Raji (cell line): Measurements from ENCODE around the gene CRNKL1.
A peak's percentile ranks its signal among the peaks of the same experiment; 100 is the strongest.

Source experiments
- POLR2A ChIP-seq: IDR thresholded peaks from 2 replicates; pipeline ENCODE4 v1.6.1; 2011; ENCODE audit warnings: low read depth, low read length, control low read depth; ENCODE audit not compliant: insufficient read depth

CRNKL1 gene

GRCh38 chr20:20052074-20052970 lies at the start of gene CRNKL1, which contains the start of gene CFAP61:
Gene CRNKL1 (minus strand): TSS chr20:20052466. CDS start chr20:20052342, 124 bp downstream.
Gene CFAP61 (plus strand): TSS chr20:20052532. CDS start chr20:20056654, 4,122 bp downstream.
- TF ChIP-seq POLR2A, result peak; percentile 71

- no peak for TF ChIP-seq POLR2A
Observed at GRCh38 chr20:20100881-20101280, 48.6 kb upstream of the CRNKL1 start.

DNA sequence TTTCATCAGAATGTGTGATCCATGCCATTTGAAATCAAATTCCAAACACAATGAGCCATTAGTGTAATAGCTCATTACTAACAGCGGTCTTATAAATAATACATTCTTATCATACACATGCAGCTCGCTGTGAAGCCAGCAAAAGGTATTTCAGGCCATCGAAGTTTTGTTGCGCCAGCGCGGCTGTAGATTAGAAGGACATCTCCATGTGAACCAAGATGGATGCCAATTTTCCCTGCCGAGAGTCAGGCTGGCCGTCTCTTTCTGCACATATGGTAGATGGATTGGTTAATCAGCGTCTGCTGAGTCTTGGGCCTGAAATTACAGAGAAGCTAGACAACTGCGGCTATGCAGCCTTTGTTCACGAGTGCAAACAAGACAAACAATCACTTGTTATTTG lies 44.2 kb upstream of the CRNKL1 start:
- no peak for TF ChIP-seq POLR2A

DNA sequence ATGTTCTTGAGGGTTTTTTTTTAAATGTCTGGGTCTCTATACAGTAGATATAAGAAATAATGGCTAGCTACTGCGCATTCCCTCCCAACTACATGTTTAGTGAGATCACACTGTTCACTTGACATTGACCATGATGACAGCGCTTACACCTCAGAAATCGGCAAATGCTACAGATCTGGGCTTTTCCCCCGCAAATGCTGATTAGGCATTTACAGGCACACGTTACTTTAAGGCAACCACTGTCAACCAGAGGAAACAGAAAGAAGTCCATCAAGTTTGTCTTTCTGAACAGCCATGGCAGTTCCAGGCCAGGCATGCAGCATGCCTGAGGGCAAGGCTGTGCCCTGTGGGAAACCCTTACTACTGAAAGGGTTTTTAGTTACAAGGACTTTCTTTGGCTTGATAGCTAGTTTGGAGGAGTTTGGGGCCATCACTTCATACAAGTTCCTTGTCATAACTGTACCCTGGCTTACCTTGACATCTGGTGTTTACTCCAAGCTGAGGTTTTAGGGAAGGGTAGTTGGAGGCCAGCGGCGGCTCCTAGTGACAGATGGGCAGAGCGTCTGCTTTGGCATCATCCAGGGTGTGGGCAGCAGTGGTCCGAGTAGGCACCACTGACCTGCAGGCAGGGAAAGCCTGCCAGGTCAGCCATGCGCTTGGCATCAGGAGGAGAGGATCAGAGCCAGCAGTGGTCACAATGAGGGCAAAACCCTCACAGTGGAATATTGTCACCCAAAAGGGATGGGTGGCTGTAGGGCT lies 43.0 kb upstream of the CRNKL1 start:
- no peak for TF ChIP-seq POLR2A

DNA sequence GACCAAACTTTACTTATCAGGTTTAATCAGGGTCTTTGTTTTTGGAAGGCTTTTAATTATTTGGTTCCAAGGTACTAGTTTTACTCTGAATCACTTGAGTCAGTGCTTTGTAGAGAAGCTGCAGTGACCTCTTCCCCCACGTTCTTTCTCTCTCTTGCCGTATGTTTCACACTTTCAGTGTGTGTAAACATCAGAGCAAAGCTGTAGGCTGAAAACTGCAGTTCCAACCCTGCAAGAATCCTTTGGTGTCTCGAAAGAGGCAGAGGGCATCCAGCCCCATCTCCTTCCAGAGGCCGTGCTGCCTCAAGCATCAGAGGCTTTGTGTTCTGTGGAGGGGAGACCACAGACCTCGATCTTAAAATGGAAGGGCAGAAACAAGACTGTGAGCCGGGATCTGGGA lies 42.1 kb upstream of the CRNKL1 start:
- TF ChIP-seq POLR2A, result no peak

DNA sequence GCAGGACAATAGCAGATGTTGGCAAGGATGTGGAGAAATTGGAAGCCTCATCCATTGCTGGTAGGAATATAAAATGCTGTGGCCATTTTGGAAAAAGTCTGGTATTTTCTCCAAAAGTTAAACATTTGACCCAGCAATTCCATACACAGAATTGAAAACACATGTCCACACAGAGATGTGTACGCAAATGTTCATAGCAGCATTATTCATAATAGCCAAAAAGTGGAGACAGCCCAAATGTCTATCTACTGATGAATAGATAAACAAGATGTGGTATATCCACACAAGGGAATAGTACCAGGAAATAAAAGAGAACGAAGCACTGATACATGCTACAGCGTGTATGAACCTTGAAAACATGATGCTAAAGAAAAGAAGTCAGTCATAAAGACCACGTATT lies 40.6 kb upstream of the CRNKL1 start:
- TF ChIP-seq POLR2A, result no peak

GRCh38 chr20:20089939-20090338 lies 37.7 kb upstream of the CRNKL1 start:
- no peak for TF ChIP-seq POLR2A

DNA sequence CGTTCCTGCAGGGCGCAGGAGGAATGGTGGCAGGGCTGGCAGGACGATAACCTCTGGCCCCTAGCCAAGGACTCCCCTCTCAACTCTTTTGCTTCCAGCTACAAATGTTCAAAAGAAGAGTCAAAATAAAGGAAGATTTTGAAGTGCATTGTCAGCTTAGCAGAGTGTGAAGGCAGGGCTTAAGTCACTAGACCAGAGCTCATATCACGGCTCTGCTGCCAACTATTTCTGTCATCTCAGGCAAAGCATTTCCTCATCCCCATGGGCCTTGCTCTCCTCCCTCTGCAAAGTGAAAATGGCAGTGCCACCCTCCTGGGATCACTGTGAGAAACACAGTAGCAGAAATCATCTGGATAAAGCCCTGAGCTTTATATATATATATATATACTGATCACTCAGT lies 36.8 kb upstream of the CRNKL1 start:
- TF ChIP-seq POLR2A, result no peak

- no peak for TF ChIP-seq POLR2A
Observed at GRCh38 chr20:20085812-20086211, 33.5 kb upstream of the CRNKL1 start.

DNA sequence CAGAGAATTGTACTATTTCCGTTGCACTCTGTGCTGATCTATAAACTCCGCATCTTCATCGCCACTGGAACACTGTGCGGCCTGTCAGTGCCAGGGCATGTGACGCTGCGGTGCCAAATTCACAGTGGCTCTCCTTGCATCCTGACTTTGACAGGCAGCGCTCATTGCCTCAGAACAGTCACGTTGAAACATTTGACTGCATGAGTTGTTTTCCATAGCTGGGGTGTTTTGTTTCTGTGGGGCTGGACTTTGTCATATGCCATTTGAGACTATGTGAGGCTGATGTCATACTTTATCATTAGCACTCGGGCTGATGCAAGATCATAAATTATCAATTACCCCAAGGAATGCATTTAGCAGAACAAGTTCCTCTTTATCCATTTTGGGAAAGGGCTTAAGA lies 32.8 kb upstream of the CRNKL1 start:
- no peak for TF ChIP-seq POLR2A

GRCh38 chr20:20084296-20084752 lies 32.1 kb upstream of the CRNKL1 start:
- TF ChIP-seq POLR2A, result no peak

DNA sequence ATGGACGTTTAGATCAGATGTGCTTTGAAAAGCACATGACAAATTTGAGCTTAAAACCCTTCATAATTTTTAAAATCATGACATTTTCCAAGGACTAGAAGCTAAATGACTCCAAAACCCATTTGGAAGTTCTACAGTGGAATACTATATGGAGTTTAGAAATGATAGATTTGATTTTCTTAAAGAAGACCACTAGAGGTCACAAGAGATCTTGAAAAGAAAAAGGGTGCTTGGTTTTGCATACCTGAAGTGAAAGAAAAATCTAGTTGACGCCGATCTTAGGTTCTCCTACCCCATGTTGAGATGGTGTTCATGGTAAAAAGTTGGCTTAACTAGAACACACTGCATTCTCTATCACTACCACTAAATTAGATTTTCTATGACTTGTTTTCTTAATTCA lies 31.5 kb upstream of the CRNKL1 start:
- no peak for TF ChIP-seq POLR2A

DNA sequence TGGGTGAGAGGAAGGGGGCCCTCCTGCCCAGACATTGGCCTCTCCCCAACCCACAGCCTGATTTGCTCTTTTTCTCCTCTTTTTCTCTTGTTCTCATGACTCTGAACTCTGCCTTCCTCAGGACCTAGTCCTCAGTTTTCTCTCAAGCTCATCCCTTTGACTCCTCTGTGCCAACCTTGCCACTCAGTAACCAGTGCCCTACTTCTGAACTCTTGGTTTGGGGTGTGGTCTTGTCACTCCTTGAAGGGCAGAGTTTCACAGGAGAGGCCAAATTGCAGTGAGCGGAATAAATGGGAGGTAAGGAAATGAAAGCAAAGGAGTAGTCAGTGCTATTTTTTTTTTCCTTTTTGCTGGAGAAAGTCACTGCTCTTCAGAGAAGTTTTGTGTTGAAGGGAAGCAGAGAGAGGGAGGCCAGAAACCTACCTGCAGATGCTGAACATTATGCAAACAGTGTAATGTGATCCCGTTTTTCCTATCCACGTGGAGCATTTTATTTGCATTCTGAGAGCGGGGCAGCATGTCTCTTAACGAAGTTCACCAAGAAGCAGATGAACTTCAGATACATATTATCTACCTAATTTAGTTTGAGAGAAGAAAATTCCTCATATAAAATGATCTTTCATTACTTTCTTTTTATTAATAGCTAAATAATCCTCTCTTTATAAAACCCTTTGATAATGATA lies 27.0 kb upstream of the CRNKL1 start:
- TF ChIP-seq POLR2A, result no peak

GRCh38 chr20:20078041-20078440 lies 25.8 kb upstream of the CRNKL1 start:
- TF ChIP-seq POLR2A, result no peak

- TF ChIP-seq POLR2A, result no peak
Observed at GRCh38 chr20:20076297-20077065, 24.2 kb upstream of the CRNKL1 start.

- no peak for TF ChIP-seq POLR2A
Observed at GRCh38 chr20:20075032-20075431, 22.8 kb upstream of the CRNKL1 start.
